ENCODE data around the gene ASB8. TPM values are rescaled to one million over a fixed set of nuclear protein-coding genes. Genes with fewer than 3 reads are reported as not detected.

ASB8 gene
- total and polyA plus RNA-seq, 9 of the 15 experiments (the other 6 are each of a cell fraction or from before 2014, with no cell fraction given) = 13.3 to 29.0 (median 19.6) TPM

- H3K27me3 ChIP-seq (ENCODE audit: control insufficient read depth in 2 of 2, insufficient read depth in 2 of 2, low read length in 2 of 2) = no peaks in the 10 kb centered on the region
- ChIA-PET CTCF (ENCODE audit: low intra/inter-chr PET ratio) (no interaction called here), POLR2A (interaction anchor here (0.7 to 1.3 kb wide), 4 partner anchors 10 to 21 kb away, joined by 3 read pairs; partner anchors contain the start of gene PFKM)
- H3K4me2 ChIP-seq (ENCODE audit: insufficient read depth, low read length) = no peak overlapping the region
- no TSS peak for BruUV-seq (replicated peaks)
- intact Hi-C loops (cut with micrococcal nuclease) (no loop called here), in situ Hi-C loops (cut with MboI) (no loop called here)
- H3K9me3 ChIP-seq (replicated peaks; ENCODE audit: control insufficient read depth, insufficient read depth, low read depth, low read length) = no peaks in the 10 kb centered on the region
- ATAC-seq (no peak), DNase-seq (ENCODE audit: extremely low read depth in 1 of 4, low spot score in 3 of 4) (no peak), FAIRE-seq (no peak)
- H3K27ac ChIP-seq (ENCODE audit: extremely low read depth, low read depth, low read length) = no peak overlapping the region
- no peaks in the 10 kb centered on the region for H4K20me1 ChIP-seq (replicated peaks; ENCODE audit: control insufficient read depth, insufficient read depth, low read length)
- no peak overlapping the region for H3K4me3 ChIP-seq
- no peaks in the 10 kb centered on the region for H3K9me1 ChIP-seq (ENCODE audit: control insufficient read depth, insufficient read depth, low read length)
- 59% methylated on average over 2 of the region's 2 CpGs for WGBS (ENCODE audit: insufficient coverage, low coverage, missing lambda C conversion rate)
- H2AFZ ChIP-seq (ENCODE audit: low read depth, low read length) = no peak overlapping the region
- H3K9ac ChIP-seq (ENCODE audit: insufficient read depth in 1 of 2, low read depth in 2 of 2, low read length in 2 of 2) = no peak overlapping the region
- H3K36me3 ChIP-seq (ENCODE audit: control insufficient read depth, insufficient read depth, low read length) = peaks cover 72% of the 10 kb centered on the region; the same call in 2 of the 3 replicates
- TF ChIP-seq SRF (CRISPR knock-in tag; IDR thresholded peaks at IDR 0.05) = no peak
- no peak for TF ChIP-seq GTF2F1 (IDR thresholded peaks at IDR 0.05; ENCODE audit: low read depth, low read length)
- TF ChIP-seq ZNF707 (CRISPR knock-in tag; conservative IDR thresholded peaks at IDR 0.05) = no peak
- TF ChIP-seq ZFPM2 (CRISPR knock-in tag; IDR thresholded peaks at IDR 0.05) = no peak
- no peak for TF ChIP-seq TFAP4 (CRISPR knock-in tag; IDR thresholded peaks at IDR 0.05; ENCODE audit: borderline replicate concordance)
- TF ChIP-seq NR2C1 (IDR thresholded peaks at IDR 0.05) = no peak
- TF ChIP-seq NR2C1 (tag; IDR thresholded peaks at IDR 0.05) = no peak
- TF ChIP-seq HOMEZ (CRISPR knock-in tag; IDR thresholded peaks at IDR 0.05) = no peak
- no peak for TF ChIP-seq SAFB (IDR thresholded peaks at IDR 0.05; ENCODE audit: borderline replicate concordance, low read depth, low read length)
- no peaks in the 10 kb centered on the region for H3K79me2 ChIP-seq (ENCODE audit: control insufficient read depth, insufficient read depth, low read length)
- no peaks in the 10 kb centered on the region for H3K4me1 ChIP-seq (replicated peaks in 1 of 2; ENCODE audit: control insufficient read depth in 2 of 2, insufficient read depth in 2 of 2, low read length in 2 of 2)
Observed at GRCh38 chr12:48131517-48131916, 25.8 kb downstream of the ASB8 start.
